AG10803 (cell line): Measurements from ENCODE around the gene TCFL5.

Experiments
- DNase-seq: peaks from one replicate; pipeline ENCODE4 v3.0.0; 2010; ENCODE audit warnings: low read depth
- H3K4me3 ChIP-seq: 2 replicates; pipeline ENCODE4 v1.5.1; 2011; ENCODE audit warnings: mild to moderate bottlenecking, low read length, control low read depth
- TF ChIP-seq, protein P1 (sequence below): conservative IDR thresholded peaks from 2 replicates; pipeline ENCODE4 v1.5.1; 2011; ENCODE audit warnings: mild to moderate bottlenecking, low read length, control low read depth, inconsistent platforms

TCFL5 gene

DNA sequence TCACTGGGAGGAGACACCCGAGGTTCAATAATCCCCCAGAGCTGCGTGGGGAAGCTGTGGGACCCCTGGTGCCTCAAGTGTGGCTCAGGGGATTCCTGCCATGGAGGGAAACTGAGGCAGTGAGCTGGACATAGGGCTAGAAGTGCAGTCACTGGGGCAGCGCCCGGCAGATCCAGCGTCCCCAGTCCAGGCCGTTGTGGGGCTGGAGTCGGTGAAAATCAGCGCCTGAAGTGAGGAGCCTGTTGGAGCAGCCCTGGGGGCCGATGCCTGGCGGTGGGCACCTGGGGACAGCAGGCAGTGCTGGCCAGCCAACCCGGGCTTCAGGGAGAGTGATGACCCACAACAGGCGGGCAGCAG is 46.9 kb downstream of the TCFL5 start:
- no peak overlapping the region for H3K4me3 ChIP-seq
- no peak for DNase-seq
- TF ChIP-seq, protein P1, sequence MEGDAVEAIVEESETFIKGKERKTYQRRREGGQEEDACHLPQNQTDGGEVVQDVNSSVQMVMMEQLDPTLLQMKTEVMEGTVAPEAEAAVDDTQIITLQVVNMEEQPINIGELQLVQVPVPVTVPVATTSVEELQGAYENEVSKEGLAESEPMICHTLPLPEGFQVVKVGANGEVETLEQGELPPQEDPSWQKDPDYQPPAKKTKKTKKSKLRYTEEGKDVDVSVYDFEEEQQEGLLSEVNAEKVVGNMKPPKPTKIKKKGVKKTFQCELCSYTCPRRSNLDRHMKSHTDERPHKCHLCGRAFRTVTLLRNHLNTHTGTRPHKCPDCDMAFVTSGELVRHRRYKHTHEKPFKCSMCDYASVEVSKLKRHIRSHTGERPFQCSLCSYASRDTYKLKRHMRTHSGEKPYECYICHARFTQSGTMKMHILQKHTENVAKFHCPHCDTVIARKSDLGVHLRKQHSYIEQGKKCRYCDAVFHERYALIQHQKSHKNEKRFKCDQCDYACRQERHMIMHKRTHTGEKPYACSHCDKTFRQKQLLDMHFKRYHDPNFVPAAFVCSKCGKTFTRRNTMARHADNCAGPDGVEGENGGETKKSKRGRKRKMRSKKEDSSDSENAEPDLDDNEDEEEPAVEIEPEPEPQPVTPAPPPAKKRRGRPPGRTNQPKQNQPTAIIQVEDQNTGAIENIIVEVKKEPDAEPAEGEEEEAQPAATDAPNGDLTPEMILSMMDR = no peak

DNA sequence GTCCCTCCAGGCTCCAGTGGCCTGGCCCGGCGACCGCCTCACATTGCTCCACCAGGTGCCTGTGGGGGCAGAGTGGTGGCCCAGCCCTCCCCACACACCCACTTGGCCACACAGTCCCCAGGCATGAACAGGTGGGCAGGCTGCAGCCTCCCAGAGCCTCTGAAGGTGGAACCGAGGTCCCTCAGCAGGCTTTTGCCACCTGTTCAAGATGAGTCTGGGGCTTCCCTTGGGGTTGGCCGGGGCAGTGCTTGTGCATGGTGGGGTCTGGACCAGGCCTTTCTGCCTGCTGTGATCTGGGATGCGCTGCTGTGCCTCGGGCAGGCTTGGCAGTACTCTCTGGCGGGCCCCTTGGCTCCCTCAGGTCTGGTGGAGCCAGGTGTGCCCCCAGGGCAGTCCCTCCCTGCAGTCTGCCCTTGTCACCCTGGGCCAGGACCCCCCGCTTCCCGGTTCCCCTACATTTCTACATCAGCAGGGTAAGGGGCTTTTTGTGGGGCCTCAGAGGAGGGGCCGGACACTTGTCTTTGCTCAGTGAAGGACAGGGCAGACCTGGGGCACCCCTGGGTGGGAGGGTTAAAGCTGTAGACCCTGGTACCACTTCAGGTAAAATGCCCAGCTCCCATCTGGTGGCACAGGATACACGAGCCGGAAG is 47.4 kb downstream of the TCFL5 start:
- TF ChIP-seq, protein P1 = no peak
- no peak overlapping the region for H3K4me3 ChIP-seq
- no peak for DNase-seq

DNA sequence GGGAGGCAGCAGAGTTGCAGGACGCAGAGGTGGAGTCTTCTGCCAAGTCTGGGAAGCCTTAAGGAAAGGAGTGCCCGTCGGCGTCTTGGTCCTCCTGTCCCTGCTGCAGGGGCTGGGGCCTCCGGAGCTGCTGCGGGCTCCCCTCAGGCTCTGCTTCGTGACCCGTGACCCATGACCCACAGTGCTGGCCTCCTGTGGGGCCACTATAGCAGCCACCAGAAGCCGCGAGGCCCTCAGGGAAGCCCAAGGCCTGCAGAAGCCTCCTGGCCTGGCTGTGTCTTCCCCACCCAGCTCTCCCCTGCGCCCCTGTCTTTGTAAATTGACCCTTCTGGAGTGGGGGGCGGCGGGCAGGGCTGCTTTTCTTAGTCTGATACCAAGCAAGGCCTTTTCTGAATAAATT is 48.0 kb downstream of the TCFL5 start:
- H3K4me3 ChIP-seq = no peak overlapping the region
- DNase-seq = no peak
- TF ChIP-seq, protein P1 = no peak

DNA sequence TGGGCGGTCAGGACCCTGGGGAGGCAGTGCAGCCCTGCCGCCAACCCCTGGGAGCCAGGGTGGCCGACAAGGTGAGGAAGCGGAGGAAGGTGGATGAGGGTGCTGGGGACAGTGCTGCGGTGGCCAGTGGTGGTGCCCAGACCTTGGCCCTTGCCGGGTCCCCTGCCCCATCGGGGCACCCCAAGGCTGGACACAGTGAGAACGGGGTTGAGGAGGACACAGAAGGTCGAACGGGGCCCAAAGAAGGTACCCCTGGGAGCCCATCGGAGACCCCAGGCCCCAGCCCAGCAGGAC is 48.8 kb downstream of the TCFL5 start:
- TF ChIP-seq, protein P1 = no peak

DNA sequence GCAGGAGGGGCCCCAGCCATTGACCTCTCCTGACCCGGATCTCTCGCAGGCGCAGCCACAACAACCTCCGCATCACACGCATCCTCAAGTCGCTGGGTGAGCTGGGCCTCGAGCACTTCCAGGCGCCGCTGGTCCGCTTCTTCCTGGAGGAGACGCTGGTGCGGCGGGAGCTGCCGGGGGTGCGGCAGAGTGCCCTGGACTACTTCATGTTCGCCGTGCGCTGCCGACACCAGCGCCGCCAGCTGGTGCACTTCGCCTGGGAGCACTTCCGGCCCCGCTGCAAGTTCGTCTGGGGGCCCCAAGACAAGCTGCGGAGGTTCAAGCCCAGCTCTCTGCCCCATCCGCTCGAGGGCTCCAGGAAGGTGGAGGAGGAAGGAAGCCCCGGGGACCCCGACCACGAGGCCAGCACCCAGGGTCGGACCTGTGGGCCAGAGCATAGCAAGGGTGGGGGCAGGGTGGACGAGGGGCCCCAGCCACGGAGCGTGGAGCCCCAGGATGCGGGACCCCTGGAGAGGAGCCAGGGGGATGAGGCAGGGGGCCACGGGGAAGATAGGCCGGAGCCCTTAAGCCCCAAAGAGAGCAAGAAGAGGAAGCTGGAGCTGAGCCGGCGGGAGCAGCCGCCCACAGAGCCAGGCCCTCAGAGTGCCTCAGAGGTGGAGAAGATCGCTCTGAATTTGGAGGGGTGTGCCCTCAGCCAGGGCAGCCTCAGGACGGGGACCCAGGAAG is 49.3 kb downstream of the TCFL5 start:
- DNase-seq = no peak
- H3K4me3 ChIP-seq = no peak overlapping the region
- TF ChIP-seq, protein P1 = no peak

More for the DNA sequence above, 48.8 kb downstream of the TCFL5 start:
- H3K4me3 ChIP-seq = no peak overlapping the region
- DNase-seq = no peak

DNA sequence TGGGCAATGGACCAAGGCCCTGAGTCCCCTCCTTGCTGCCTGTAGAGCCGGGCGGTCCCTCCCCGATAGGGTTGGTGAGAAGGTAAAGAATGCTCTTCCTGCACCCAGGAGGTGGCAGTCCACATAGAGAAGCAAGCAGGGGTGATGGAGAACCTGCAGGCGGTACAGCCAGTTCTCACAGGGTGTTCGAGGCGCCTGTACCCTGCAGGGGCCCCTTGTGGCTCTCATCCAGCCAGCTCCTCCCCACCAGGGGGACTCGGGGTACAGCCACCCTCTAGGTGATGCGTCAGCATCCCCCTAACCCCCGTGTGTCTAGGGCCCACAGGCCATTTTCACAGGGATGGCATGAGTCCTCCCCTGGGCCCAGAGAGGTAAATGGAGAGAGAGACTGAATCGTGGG is 49.9 kb downstream of the TCFL5 start:
- TF ChIP-seq, protein P1 = no peak
- DNase-seq = no peak
- no peak overlapping the region for H3K4me3 ChIP-seq

DNA sequence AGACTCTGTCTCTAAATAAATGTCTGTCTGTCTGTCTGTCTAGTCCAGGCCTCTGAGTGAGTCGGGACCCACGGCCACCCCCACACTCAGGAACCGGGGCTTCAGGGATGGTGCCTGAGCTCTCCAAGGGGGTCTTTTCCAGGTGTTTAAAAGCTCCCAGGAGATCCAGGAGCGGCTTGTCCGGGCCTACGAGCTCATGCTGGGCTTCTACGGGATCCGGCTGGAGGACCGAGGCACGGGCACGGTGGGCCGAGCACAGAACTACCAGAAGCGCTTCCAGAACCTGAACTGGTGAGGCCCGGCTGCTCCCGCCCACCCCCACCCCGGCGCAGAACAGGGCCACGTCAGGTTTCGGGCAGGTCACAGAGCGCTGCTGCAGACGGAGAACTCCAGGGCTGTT is 50.3 kb downstream of the TCFL5 start:
- no peak overlapping the region for H3K4me3 ChIP-seq
- TF ChIP-seq, protein P1 = no peak
- no peak for DNase-seq
